Heart left ventricle (tissue), 16 donors: ENCODE results near the gene ADGRF3. TPM values are rescaled to one million over a fixed set of nuclear protein-coding genes. Genes with fewer than 3 reads are reported as not detected.

Experiments
- ATAC-seq, 4 donors: fragments of 200-7000 bp; cut with Tn5 transposase; one replicate each; pipeline ENCODE4 v1.9.1; 2020 to 2022; ENCODE audit warnings: moderate library complexity in 4 of 4, mild to moderate bottlenecking in 3 of 4, moderate number of reproducible peaks in 1 of 4
- DNase-seq, 5 donors: peaks; one replicate each; pipeline ENCODE4 v3.0.0-alpha.2; 2020
- H3K27ac ChIP-seq, 12 donors: fragments of 200-600 bp; sonication (generic) in 4 of 12; one replicate each; pipeline versions ENCODE4 v1.5.0 to v1.8.0; 2016 to 2022; ENCODE audit warnings: mild to moderate bottlenecking in 2 of 12
- H3K27me3 ChIP-seq, 9 donors: fragments of 200-600 bp; sonication (generic) in 2 of 9; one replicate each; pipeline versions ENCODE4 v1.5.1 to v1.8.0; 2016 to 2022; ENCODE audit warnings: mild to moderate bottlenecking in 3 of 9
- H3K36me3 ChIP-seq, 9 donors: fragments of 200-600 bp; sonication (generic) in 2 of 9; one replicate each; pipeline versions ENCODE4 v1.5.0 to v1.8.0; 2018 to 2022; ENCODE audit warnings: mild to moderate bottlenecking in 2 of 9
- H3K4me1 ChIP-seq, 12 donors: fragments of 200-600 bp; sonication (generic) in 4 of 12; one replicate each; pipeline versions ENCODE4 v1.5.0 to v1.8.0; 2016 to 2022; ENCODE audit warnings: mild to moderate bottlenecking in 3 of 12
- H3K4me3 ChIP-seq, 12 donors: fragments of 200-600 bp; sonication (generic) in 4 of 12; one replicate each; pipeline versions ENCODE4 v1.5.0 to v1.8.0; 2017 to 2022; ENCODE audit warnings: mild to moderate bottlenecking in 9 of 12, moderate library complexity in 4 of 12
- H3K9me3 ChIP-seq, 12 donors: fragments of 200-600 bp; sonication (generic) in 4 of 12; one replicate each; pipeline versions ENCODE4 v1.5.0 to v1.8.0; 2016 to 2022; ENCODE audit warnings: mild to moderate bottlenecking in 1 of 12
- POLR2A ChIP-seq, 2 donors: fragments of 450-650 bp; IDR thresholded peaks; one replicate each; pipeline ENCODE4 v1.6.1; 2017; ENCODE audit warnings: antibody characterized with exemption in 2 of 2, mild to moderate bottlenecking in 2 of 2, moderate library complexity in 2 of 2
- WGBS, 4 donors: extraction: QIAGEN DNeasy Blood & Tissue Kit in 2 of 4; methylation state at CpG; one replicate each; pipeline versions ENCODE4 v1.1.5 to v1.1.7; 2013 to 2018; 5-methylcytosine and 5-hydroxymethylcytosine counted together
- intact Hi-C, 10 donors: fragments of 100-400 bp; cut with DNase I; formaldehyde crosslinking; loops; one replicate each; pipeline versions ENCODE4 v1.11.1 to v1.14.2; 2022
- polyA plus RNA-seq, 2 donors: library from polyadenylated mRNA; stranded (reverse); fragments of 200-250 nt; gene quantifications; one replicate each; pipeline ENCODE4 v1.2.3, GENCODE V29; 2013
- total RNA-seq, 9 donors: library from RNA; depleted of rRNA in 2 of 9; stranded (reverse); fragments of >200 nt in 2 of 9; fragmentation: NEBNext Ultra II Directional in 3 of 9; extraction: Animal tissue kit (Norgen Biotek cat#: 25700) in 3 of 9; gene quantifications; one replicate each; pipeline versions ENCODE4 v1.1.0 to v1.2.4, GENCODE V29; 2016 to 2023
- TF ChIP-seq, protein P1 (sequence below), 12 donors: fragments of 200-600 bp; sonication (generic) in 4 of 12; IDR thresholded peaks; one replicate each; pipeline versions ENCODE4 v1.5.0 to v1.8.0; 2018 to 2022; ENCODE audit warnings: antibody characterized with exemption in 12 of 12, mild to moderate bottlenecking in 5 of 12
- donor health status: ischemic (EF 13 %, LVEDD 7.1; RV severe dilation, severe dysfunction).
- donor health status: healthy with polysubstance abuse.
- donor health status: DM: no; HTN: yes; CAD: no.
- donor health status: DM: no; HTN: no; CAD: no.
- donor health status: ischemic (EF 25% LVEDD 6.9; RV normal size, moderate dysfunction).
- donor health status: ischemic (EF 25% LVEDD 5.7; RV mildly dilated, moderate dysfunction).
- donor health status: healthy.
- donor health status: DM: yes; HTN: yes; CAD: no.
- donor health status: ischemic (EF 35%, LVEDD 5.7; RV mildly dilated, moderate dysfunction).
- donor health status: nonischemic (EF 11% LVEDD 7.7; RV severe dilation, severe dysfunction).
- donor health status: DM: yes; HTN: yes; CAD: no.
- donor health status: PGD.
- donor health status: ischemic (EF 29% LVEDD 5.4; RV normal size, mild dysfunction).
- donor health status: nonischemic (EF 23%, LVEDD 6.1; RV moderate dilation, normal function).

ADGRF3 gene
- total and polyA plus RNA-seq, 11 donors: 0.08 to 0.69 (median 0.13) TPM; not detected in 8

DNA sequence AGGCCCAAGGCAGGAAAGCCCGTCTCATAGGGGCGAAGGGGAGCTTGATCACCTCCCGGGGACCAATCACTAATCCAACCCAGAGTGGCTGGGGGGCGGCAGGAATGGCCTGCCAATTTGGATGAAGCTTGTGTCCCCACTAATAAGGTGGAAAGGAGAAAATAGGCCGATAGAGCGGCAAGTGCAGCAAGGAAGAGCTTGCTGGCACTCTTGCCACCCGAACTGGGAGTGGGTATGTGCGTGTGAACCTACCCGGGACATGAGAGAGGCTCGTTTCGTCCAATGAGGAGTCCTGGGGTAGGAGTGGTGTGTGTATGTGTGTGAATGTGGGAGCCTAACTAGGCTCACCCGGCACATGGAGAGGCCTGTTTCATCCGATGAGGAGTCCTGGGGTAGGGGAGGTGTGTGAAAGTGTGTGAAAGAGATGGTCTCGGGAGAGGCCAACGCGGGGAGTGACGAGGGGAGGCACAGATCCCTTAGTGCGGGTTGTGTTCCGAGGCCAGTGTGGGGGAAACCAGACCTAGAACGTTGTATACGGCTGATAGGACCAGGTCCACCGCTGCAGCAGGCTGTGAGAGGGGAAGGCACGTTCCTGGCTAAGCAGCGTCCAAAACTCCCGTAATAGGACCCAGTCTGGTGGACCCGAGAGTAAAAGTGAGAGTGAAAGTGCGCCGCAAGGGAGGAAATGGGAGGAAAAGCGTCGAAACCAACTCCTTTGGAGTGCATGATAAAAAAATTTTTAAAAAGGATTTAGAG lies 47.8 kb downstream of the ADGRF3 start:
- Histone ChIP-seq H3K9me3 (no peaks in the 10 kb centered on the region), H3K27me3 (no peaks in the 10 kb centered on the region), H3K4me1 (peaks cover 0 to 19% (median 5%) of the 10 kb centered on the region in 12 donors), H3K4me3 (peak overlapping the region; percentile 35 to 82 (median 61)), H3K27ac (peak overlapping the region in 11 of 12 donors; percentile 28 to 94 (median 68)), H3K36me3 (no peaks in the 10 kb centered on the region)
- WGBS, 4 donors: 9 to 16% (median 14%) methylated on average over 30 of the region's 30 CpGs
- intact Hi-C loops: no loop called here
- ATAC-seq (peak; percentile 45 to 73 (median 72)), DNase-seq (peak in 2 of 5 donors; percentile 32 to 38)
- TF ChIP-seq, protein P1, sequence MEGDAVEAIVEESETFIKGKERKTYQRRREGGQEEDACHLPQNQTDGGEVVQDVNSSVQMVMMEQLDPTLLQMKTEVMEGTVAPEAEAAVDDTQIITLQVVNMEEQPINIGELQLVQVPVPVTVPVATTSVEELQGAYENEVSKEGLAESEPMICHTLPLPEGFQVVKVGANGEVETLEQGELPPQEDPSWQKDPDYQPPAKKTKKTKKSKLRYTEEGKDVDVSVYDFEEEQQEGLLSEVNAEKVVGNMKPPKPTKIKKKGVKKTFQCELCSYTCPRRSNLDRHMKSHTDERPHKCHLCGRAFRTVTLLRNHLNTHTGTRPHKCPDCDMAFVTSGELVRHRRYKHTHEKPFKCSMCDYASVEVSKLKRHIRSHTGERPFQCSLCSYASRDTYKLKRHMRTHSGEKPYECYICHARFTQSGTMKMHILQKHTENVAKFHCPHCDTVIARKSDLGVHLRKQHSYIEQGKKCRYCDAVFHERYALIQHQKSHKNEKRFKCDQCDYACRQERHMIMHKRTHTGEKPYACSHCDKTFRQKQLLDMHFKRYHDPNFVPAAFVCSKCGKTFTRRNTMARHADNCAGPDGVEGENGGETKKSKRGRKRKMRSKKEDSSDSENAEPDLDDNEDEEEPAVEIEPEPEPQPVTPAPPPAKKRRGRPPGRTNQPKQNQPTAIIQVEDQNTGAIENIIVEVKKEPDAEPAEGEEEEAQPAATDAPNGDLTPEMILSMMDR (IDR thresholded peaks at IDR 0.05): no peak
- no peak for TF ChIP-seq POLR2A (IDR thresholded peaks at IDR 0.05)

DNA sequence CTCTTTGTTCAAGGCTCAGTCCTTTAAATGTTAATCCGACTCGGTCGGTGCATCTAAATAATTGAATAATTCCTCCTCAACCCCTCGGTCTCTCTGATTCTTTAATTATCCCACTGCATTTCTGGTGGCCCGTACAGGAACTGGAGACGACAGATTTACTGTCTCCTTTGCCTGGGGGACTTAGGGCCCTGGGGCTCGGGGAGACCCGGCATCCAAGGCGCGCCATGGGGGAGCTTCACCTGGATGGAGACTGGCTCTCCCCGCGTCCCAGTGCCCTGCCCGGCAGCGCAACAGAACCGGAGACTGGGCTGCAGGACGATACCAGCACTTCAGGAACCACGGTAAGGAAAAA lies 48.3 kb downstream of the ADGRF3 start:
- Histone ChIP-seq H3K27ac (peak overlapping the region in 8 of 12 donors; percentile 28 to 94 (median 74)), H3K4me1 (peaks cover 0 to 19% (median 5%) of the 10 kb centered on the region in 12 donors)

DNA sequence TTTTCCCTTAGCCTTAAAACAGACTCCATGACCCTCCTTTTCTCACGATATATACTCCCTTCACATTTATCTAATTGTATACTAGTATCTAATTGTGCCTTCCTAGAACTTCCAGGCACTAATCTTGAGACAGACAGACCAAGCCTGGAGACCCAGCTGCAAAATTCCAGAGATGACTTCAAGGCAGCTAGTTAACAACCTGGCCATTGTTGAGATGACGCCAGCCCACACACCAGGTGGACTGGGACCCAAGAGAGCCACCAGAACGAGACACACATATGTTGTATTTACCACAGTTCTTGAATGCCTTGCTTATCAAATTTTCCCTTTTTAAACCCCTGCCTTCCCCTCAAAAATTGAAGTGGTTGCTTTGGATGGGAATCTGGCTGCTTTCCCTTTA lies 49.5 kb downstream of the ADGRF3 start:
- Histone ChIP-seq H3K4me3 (no peak overlapping the region), H3K27me3 (no peaks in the 10 kb centered on the region), H3K36me3 (peaks cover 0 to under 1% (median 0%) of the 10 kb centered on the region in 9 donors), H3K4me1 (peaks cover 0 to 22% (median 5%) of the 10 kb centered on the region in 12 donors), H3K9me3 (no peaks in the 10 kb centered on the region), H3K27ac (no peak overlapping the region)
- intact Hi-C loops: no loop called here
- no peak for ATAC-seq
- no peak for TF ChIP-seq POLR2A (IDR thresholded peaks at IDR 0.05)
- TF ChIP-seq, protein P1 (IDR thresholded peaks at IDR 0.05): no peak
- no peak for DNase-seq
- 80 to 85% (median 83%) methylated on average over 3 of the region's 3 CpGs for WGBS, 4 donors

More for the DNA sequence above, 48.3 kb downstream of the ADGRF3 start:
- H3K9me3 ChIP-seq: no peaks in the 10 kb centered on the region
- H3K4me3 ChIP-seq: peak overlapping the region in 11 of 12 donors; percentile 45 to 82 (median 62)
- TF ChIP-seq, protein P1 (IDR thresholded peaks at IDR 0.05): no peak
- no peak for TF ChIP-seq POLR2A (IDR thresholded peaks at IDR 0.05)
- intact Hi-C loops: no loop called here
- H3K36me3 ChIP-seq: no peaks in the 10 kb centered on the region
- no peak for DNase-seq
- ATAC-seq: no peak
- 55 to 78% (median 64%) methylated on average over 17 of the region's 17 CpGs for WGBS, 4 donors
- no peaks in the 10 kb centered on the region for H3K27me3 ChIP-seq

DNA sequence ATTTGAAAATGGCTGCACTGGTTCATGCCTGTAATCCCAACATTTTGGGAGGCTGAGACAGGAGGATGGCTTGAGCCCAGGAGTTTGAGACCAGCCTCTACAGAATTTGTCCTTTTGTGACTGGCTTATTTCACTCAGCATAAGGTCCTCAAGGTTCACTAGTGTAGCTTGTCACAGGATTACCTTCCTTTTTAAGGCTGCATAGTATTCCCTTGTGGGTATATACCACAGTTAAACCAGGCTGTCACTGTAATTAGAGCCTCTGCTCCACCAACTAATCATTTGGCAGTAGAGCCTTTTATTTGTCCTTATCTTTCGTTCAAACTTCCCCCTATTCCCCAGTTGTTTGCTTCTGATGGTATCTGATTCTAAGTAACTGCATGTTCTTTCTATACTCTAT lies 51.1 kb downstream of the ADGRF3 start:
- 77 to 85% (median 81%) methylated on average over 1 of the region's 1 CpG for WGBS, 4 donors
- intact Hi-C loops: no loop called here
- Histone ChIP-seq H3K27me3 (no peaks in the 10 kb centered on the region), H3K36me3 (peaks cover 0 to 16% (median 6%) of the 10 kb centered on the region in 9 donors), H3K4me3 (no peak overlapping the region), H3K4me1 (peaks cover 0 to 20% (median 3%) of the 10 kb centered on the region in 12 donors), H3K9me3 (no peaks in the 10 kb centered on the region), H3K27ac (no peak overlapping the region)
- ATAC-seq (no peak), DNase-seq (no peak)
- TF ChIP-seq, protein P1 (IDR thresholded peaks at IDR 0.05): no peak
- TF ChIP-seq POLR2A (IDR thresholded peaks at IDR 0.05): no peak
